Midbrain (tissue), 1 donor: Measurements from ENCODE around the gene NOS1AP.
"Not testable (repeated sequence)": the region's sequence is repeated elsewhere in the genome, so short reads cannot be mapped to it uniquely, and the experiment has no call there.

Source experiments
- DNase-seq: peaks from one replicate; lab custom pipeline; 2025; lab: John Stamatoyannopoulos, UW

Gene NOS1AP

DNA sequence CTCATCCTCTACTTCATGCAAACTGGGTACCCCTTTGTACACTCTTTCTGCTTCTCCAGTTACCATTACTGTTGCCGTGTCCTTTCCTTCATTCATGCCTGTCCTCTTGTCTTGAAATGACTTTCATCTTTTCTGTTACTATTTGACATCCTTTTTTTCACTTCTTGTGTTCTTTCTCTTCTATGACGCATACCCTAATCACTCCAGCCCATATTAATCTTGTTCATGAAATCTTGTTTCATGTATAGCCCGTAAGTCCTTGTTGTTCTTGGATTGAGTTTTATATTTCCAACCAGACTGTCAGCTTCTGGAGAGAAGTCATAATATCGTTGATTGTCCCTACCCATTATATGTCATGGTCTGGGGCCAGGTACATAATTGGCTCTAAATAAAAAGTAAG lies 126.1 kb downstream of the NOS1AP start:
- DNase-seq = no peak

DNA sequence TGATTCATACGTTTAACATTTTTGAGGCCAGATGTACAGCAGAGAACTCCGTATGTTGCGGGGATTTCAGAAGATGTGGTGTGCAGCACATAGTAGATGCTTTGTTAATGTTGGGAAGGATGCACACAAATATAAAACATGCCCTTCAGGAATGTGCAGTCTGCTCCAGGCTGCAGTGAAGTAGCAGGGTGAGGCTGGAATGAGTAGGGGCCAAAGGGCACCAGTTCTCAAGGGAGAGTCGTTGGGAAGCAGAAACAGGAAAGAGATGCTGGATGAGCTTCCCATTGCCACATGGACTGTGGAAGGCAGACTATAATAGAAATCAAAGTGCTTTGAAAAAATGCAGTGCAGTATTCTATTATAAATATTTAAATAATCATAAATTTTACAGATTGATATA lies 126.9 kb downstream of the NOS1AP start:
- DNase-seq = no peak

- no peak for DNase-seq
Measured at GRCh38 chr1:162197041-162197531, 127.6 kb downstream of the NOS1AP start.

DNA sequence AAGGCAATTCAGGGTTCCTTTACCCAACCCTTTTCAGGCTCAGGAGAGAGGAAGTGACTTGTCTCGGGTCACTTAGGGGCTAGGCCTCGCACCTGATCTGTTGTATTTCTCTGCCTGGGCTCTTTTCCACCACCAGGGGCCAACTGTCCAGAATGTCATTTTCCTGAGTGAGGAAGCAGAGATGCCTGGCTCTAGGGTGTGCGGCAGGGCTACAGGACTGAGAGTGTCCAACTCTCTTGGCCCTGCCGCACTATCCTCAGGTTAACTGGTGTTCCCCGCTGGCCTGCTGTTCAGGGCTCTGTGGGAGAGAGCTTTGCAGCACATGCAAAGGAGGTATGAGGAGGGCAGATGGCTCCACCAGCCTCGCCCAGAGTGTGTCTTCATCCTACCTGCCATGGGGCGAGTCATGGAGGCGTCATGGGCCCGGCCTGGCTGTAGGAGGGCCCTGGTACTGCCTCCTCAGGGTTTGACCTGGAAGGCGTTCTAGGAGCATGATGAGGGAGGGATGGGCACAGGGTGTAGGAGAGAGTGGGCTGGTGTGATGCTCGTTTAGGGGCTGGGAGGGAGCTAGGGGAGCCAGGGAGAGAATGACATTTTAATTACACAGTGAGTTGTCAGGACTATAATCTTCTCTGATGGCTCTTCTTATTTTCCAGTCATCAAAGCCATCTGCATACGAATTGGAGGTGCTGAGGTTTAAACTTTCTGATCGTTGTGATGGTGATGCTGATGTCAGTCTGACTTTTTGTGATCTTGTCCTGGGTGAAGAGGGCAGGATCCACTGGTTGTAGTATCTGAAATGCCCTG lies 128.3 kb downstream of the NOS1AP start:
- no peak for DNase-seq

GRCh38 chr1:162200096-162200847 lies 130.8 kb downstream of the NOS1AP start:
- no peak for DNase-seq

DNA sequence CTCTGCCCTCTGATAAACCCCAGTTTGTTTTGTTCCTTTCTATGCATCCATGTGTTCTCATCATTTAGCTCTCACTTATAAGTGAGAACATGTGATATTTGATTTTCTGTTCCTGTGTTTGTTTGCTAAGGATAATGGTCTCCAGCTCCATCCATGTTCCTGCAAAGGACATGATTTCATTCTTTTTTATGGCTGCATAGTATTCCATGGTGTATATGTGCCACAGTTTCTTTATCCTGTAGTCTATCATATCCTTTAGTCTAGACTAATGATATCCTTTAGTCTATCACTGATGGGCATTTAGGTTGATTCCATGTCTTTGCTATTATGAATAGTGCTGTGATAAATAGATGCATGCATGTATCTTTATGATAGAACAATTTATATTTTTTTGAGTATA lies 131.6 kb downstream of the NOS1AP start:
- DNase-seq = not testable (repeated sequence)

DNA sequence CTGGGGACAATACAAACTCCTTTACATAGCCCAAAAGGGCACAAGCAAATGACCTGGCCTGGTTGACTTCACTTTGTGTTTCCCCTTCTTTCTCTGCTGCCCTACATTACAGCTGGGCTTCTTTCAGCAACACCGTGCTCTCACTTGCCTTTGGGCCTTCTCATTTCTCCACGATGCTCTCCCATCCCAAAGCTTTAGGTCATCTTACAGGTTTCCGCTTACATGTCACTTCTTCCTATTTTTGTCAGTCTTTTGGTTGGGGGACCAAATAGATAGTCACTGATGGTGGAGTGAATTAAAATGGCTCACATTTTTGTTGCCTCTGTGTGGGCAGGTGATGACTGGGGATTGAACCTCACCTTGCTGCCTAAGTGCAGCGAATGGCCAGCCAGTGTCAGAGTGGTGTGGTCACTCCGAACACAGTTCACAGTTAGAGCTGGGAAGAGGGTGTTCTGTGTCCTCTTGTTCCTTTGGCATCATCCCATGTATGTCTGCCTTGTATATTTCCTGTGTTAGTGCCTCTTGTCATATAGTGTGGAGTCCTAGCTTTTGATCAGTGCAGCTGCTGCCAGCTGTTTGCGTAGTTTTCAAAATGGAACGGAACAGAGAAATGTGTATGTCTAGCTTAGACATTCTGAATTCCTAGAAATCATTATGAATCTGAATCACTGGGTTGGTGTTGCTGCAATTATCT lies 134.8 kb downstream of the NOS1AP start:
- no peak for DNase-seq

GRCh38 chr1:162204823-162205155 lies 135.3 kb downstream of the NOS1AP start:
- no peak for DNase-seq

GRCh38 chr1:162206300-162206699 lies 136.8 kb downstream of the NOS1AP start:
- DNase-seq = no peak

DNA sequence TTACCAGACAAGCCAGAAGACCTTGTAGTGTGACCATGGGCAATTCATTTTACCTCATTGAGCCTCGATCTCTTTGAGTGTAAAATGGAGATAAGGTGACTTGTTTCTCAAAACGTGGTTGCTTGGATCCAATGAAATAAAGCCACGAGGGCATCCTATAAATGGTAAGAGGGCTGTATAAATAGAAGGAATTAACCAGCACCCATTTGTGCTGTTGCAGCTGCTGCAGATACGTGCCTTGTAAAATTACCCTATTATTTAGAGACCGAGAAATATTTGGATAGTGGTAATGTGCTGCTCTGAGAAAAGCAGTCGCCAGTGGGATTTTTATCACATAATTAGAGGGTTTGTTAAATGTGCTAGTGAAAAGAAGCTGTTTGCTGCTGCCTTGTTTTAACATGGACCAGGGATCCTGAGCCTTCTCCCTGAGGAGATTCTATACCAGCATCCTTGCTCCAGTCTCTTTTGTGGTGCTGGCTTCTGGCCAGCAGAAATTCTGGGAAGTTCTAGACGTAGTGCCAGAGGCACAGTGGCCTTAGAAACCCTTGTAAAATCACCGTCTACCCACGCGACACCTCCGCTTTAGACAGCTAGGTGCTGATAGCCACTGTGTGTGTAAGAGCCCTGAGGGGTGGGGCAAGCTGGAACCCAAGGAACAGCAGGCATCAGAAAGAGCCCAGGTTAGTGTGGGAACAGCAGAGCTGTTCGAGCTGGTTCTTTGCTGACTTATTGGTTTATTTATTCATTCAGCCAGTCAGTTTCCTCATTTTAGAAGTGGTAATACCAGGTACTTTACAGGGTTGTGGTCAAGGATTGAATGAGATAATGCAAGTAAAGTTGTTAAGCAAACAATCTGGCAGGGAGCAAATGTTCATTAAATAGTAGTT lies 137.5 kb downstream of the NOS1AP start:
- DNase-seq = no peak

GRCh38 chr1:162207862-162208261 lies 138.4 kb downstream of the NOS1AP start:
- DNase-seq = no peak

- DNase-seq = no peak
Measured at GRCh38 chr1:162210196-162210595, 140.7 kb downstream of the NOS1AP start.

- no peak for DNase-seq
Measured at GRCh38 chr1:162212713-162213112, 143.2 kb downstream of the NOS1AP start.

- peak; percentile 78 for DNase-seq
Measured at GRCh38 chr1:162213281-162213912, 143.9 kb downstream of the NOS1AP start.

DNA sequence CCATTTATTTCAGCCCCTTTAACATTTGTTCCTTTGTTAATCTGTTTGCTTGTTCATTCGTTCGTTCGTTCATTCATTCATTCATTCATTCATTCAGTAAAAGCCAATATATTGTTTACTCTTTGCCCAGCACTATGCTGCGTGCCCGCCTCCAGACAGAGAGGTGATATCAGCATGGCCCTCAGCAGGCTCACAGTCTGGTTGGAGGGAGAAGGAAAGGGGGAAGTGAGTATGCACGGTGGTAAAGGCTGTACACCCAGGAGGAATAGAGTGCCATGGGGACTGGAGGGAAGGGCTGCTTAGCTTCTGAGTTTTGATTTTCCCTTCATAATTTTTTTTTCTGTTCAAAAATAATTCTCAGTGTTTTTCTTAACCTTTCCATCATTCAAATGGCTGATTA lies 144.7 kb downstream of the NOS1AP start:
- DNase-seq = no peak

DNA sequence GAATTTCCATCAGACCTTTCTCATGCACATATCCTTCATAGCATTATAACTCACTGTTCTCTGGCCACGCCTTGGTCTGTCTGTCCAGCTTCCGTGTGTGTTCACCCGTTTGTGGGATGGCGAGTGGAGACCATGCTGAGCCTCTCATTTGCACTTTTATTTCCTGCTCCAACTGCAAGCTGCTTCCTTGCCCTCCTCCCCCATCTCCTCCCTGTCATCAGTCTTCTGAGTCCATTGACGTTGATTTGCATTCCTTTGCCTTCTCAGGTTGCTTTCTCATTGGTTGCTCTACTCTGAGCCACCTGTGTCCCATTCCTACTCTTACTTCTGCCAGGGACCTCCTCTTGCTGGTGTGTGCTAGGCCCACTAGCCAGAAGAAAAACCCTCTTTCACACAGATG lies 146.4 kb downstream of the NOS1AP start:
- no peak for DNase-seq

GRCh38 chr1:162216604-162217003 lies 147.1 kb downstream of the NOS1AP start:
- DNase-seq = no peak

DNA sequence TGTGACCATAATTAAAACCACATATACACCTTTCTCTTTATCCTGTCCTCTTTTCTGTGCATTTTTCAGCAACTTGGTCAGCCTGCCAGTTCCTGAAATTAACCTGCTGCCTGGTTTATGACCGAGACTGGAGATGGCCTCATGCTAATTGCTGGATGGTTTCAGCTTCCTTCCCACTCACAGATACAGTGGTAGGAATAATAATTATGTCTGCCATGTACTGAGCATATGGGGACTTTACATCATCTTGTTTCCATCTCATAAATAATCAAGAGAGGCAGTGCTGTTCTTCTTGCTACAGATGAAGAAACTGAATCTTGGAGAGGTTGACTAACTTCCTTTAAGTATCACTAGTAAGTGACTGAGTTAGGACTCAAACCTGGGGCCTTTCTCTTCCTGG lies 148.2 kb downstream of the NOS1AP start:
- no peak for DNase-seq

DNA sequence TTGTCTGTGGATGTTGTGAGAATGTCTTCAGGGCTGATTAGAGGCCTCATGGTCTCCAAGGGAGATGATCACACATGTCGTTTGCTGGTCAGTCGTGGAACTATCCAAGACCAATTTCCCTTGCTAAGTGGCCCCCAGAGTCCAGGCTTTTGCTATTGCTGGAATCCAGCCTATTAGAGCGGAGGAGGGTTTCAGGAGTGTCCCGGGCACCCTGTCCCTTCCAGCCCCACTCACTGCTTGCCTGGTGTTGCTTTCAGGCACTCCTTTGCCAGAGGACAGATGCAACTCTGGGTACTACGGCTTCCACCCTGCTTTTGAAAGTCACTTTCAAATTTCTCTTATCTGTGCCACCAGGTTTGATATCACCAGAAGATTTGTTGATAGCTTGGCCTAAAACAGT lies 149.1 kb downstream of the NOS1AP start:
- DNase-seq = no peak

- DNase-seq = no peak
Measured at GRCh38 chr1:162218975-162219374, 149.5 kb downstream of the NOS1AP start.

GRCh38 chr1:162219461-162219860 lies 150.0 kb downstream of the NOS1AP start:
- DNase-seq = no peak
